Measurements from ENCODE around the gene ZFP36L2.

ZFP36L2 gene, protein sequence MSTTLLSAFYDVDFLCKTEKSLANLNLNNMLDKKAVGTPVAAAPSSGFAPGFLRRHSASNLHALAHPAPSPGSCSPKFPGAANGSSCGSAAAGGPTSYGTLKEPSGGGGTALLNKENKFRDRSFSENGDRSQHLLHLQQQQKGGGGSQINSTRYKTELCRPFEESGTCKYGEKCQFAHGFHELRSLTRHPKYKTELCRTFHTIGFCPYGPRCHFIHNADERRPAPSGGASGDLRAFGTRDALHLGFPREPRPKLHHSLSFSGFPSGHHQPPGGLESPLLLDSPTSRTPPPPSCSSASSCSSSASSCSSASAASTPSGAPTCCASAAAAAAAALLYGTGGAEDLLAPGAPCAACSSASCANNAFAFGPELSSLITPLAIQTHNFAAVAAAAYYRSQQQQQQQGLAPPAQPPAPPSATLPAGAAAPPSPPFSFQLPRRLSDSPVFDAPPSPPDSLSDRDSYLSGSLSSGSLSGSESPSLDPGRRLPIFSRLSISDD

DNA sequence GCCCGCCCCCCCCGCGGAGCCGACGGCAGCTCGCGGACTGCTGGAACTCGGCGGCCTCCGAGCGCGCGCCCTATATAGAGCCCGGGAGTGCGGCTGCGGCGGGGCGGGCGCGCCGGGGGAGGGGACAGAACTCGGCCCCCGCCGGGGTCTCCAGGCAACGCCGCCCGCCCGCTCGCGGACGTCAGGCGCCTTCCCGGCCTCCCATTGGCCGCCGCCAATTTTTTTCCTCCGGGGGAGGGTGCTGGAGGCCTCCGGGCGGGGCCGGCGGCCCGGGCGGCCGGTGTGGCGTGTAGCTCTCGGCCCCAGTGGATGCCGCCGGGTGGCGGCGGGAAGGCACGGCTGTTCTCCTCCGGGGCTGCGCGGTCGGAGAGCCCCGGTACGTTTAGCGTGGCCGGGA is at the start of gene ZFP36L2:
TSS of gene ZFP36L2 (minus strand) at position 49 of the 397 bp plus-strand sequence. CDS start 291 bp downstream, outside the sequence.
- peak; percentile 75 for DNase-seq

DNA sequence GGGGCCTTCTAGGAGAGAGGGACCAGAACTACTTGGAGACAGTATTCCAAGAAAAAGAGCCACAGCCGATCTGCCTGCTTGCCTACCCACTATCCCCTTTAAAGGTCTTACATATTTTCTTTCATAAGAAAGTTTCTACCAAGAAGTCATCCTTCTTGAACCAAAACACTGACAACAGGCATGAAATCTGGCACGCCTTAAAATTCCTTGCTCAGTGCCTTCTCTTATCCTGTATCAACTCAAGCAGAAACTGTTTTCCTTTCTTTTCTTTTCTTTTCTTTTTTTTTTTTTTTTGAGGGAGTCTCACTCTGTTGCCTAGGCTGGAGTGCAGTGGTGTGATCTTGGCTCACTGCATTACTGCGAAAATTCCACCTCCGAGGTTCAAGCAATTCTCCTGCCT is 48.3 kb upstream of the ZFP36L2 start:
- no peak for DNase-seq

DNA sequence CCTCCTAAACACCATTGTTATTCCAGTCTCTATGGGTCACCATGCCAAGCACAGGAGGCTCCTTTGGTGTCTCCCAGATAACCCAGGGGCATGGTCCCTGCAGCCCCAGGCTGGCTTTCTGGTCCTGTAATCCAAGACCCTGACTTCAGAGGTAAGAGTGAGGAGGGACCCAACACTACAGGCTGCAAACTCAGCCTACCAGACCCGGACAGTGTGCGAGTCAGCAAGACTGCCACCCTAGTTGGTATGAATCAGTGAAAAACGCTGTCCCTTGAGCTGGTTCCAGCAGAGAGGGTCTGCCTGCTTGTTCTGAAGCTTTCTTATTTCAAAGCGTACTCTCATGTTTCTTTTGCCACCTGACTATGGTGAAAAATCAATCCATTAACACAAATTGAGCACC is 47.6 kb upstream of the ZFP36L2 start:
- DNase-seq: no peak

DNA sequence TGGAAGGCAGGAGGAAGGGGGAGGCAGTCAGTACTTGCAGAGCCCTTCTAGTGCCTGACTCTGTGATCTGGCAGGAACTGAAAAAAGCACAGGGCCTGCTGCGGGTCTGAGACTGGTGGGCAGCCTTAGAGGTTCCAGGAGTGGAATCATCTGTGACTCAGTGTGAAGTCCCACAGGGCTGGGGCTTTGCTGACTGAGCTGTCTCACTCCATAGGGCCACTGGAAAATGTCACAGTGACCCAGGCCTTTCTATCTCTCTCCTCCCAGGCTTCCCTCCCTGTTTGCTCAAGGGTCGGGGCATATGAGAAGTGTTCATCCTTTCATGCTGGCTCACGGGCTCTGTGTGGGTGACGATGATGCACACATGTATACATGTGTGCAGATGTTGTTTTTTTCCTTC is 47.1 kb upstream of the ZFP36L2 start:
- DNase-seq: no peak

DNA sequence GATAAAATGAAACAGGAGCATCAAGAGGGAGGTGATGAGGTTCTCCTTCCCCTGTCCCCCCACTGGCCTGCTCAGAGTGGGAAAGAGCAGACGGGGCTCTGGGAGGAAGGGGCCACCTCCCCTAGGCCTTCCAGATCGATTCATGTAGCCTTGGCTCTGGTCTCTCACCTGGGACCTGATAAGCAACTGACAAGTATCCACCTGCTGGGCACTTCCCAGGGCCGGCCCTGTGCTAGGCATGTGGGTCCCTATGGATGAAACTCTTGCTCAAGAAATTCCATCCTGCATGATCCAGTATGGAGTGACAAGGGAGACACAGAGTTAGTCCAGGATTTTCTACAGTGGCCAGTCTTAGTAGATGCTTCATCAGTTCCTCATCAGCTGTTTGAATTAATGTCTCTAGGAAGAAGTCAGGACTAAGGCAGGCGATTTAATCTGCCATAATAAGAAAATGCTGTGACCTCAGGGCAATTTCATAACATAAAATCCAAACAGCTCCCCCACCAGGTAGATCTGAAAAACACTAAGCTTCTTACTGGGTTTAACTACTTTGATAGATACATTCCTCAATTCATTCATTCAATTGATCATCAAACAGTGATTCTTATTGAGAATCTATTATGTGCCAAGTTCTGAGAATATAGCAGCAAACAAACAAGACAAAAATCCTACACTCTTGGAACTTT is 44.7 kb upstream of the ZFP36L2 start:
- DNase-seq: no peak

DNA sequence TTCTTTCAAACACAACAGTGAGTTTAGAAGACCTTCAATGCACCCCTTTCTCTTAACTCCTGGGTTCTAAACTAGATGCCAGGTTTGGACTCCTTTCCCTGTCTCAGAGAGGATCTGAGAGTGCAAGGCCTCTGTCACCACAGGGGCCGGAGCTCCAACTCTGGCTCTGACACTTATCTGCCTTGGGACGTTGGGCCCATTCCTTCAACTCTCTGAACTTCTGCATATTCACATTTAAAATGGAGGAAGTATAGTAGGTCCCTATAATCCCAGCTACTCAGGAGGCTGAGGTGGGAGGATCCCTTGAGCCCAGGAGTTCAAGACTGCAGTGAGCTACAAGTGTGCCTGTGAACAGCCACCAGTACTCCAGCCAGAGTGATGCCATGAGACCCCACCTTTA is 44.1 kb upstream of the ZFP36L2 start:
- no peak for DNase-seq

DNA sequence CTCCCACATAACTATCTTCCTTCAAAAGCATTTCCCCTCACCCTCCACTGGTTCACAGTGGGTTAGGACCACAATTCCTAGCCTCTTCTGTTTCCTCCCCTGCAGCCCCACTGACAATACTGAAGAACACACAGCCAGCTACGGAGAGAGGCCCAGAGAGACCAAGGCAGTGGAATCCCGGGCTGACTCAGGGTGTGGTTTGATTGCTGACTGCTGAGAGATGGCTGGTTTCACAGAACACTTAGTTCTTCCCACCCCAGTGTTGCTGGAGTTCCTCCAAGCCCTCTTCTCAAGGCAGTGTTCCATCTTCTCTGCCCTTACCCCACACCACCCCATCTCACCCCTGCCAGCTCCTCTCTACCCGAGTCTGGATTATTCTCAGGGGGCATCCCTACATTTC is 43.3 kb upstream of the ZFP36L2 start:
- no peak for DNase-seq

DNA sequence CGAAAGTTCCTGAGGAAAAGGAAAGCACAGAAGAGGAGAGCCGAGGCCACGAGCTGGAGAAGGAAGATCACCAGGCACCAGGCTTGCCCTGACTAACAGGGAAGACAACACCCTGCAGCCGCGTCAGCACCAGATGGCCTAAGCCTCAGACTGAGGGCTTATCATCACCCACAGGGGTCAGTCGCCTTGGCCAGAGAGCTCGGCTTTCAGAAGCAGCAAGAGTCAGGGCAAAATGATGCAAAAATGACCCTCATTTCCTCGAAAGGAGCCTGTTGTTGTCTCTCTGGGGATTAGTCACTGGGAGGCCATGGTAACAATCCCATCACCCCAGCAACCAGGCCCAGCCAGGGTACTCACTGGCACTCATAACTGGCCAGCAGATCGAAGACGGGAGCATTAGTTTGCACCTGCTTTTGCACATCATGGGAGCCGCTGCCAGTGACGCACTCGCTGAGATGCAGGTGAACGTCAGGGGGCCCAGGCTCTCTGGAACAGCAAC is 42.7 kb upstream of the ZFP36L2 start:
- DNase-seq: peak; percentile 5

DNA sequence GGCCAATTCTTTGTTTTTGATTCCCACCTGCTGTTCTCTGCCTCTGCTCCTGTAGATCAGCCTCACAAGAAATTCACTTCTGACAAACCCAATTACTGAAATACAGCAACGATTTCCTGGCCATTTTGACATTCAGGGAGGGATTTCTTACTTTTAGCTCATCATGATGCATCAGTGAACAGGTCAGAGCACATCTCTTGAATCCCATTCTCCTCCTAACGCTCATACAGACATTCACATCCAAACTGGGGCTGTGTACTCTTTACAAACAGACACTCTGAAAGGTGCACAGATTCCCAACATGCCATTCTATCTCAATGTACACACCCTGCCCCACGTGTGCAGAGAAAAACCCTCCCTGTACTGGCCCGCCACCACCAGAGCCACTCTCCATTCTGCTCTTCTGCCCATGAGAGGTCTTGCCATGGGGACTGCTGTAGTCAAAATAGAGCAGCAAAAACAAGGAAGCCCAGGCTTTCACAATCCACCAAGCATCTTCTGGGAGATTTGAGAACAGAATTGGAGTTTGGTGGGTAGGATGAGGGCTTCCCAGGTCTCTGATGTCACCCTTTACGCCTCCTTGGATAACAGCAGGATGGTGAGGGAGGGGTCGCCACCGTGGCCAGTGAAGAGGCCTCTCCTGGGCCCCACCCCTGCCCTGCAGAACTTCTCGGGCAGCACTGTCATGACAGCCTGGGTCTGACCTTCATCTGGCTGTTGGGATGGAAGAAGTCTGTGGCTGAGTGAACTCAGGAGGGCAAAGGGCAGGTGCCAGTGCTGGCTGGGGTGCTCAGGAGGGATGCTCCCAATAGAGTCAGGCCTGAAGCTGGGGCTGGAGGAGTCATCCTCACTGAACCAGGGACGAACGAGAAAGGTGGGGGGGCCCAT is 41.9 kb upstream of the ZFP36L2 start:
- DNase-seq: no peak

DNA sequence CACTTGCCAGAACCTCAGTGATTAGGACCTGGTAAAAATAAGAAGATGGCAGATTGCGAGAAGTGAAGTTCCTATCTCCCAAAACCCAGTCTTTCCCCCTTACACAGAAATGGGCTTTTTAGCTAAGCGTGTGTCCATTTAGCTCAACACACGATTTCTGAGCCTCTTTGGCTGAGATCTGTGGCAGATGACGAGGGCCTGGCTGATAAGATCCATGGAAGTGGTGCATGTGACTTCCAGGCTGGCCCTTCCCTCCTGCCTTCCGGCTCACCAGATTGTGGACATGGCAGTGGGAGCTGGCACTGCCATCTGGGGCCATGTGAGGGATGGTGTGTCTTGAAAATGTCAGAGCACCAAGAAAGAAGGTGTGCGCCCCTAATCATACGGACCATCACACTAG is 41.0 kb upstream of the ZFP36L2 start:
- DNase-seq: no peak

DNA sequence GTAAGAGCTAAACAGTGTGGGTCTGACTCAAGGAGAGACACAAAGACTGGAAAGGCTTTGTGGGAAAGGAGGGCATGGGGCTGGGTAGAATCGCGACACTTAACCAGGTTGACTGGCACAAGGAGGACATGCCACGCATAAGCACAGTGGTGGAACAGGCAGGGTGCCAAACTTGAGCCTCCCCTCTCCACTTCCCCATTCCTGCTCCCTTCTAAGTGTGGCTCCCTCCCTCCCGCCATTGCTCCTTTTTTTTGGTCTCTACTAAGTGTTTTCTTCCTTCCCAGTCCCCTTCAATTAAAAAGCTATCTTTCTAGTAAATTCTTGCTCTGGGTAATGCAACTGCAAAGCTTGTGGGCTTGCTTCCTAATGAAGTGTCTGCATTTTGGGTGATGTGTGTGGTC is 40.3 kb upstream of the ZFP36L2 start:
- no peak for DNase-seq

DNA sequence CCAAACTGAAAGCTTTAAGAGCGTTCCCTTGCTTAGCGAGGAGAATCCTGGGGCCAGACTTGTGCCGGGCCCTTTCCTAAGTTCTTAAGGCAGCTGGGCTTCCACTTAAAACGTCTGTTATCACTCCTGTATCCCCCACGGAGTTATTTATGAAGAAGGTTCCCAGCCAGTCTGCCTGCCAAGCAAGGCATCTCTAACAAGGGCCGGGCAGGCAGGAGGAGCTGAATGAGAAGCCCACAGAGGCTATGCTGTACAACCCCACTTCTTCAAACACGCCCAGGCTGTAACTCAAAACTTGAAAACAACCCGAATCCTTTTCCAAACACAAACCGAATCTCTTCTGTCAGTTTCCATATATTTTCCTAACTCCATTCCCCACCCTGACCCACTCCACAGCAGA is 39.0 kb upstream of the ZFP36L2 start:
- no peak for DNase-seq

DNA sequence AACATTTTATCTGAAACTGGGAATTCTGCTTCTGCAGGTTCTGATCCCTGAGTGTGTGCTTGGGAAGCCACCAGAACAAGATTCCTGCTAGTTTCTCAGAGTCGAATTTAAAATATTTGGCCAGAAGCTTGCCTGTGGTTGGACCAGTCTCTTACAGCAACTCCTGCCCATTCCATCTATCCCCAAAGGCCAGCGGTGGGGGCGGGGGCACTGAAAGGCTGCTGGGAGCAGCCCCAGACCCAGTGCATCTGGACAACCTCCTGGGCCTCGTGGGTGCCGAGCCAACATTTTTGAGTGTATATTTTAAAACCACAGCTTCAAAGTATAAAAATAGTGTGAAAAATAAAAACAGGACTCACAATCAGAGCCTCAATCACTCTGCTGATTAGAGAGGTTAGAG is 38.6 kb upstream of the ZFP36L2 start:
- no peak for DNase-seq

DNA sequence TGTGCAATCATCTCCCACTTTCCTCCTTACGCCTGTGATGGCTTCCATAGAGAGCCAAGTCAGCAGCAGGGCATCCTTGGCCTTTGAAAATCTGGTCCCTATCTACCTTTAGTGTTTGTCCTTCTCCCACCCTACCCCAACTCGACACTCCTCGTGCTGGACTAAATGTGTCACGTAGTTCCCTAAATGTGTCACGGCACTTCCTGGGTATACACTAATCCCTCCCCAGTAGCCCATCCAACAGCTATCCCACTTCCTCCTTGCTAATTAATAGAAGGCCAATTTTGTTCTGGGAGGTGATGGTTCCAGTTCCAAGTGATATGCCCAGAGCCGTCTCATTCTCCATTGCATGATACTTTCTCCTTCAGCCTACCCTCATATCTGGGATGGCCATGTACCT is 36.5 kb upstream of the ZFP36L2 start:
- DNase-seq: no peak

DNA sequence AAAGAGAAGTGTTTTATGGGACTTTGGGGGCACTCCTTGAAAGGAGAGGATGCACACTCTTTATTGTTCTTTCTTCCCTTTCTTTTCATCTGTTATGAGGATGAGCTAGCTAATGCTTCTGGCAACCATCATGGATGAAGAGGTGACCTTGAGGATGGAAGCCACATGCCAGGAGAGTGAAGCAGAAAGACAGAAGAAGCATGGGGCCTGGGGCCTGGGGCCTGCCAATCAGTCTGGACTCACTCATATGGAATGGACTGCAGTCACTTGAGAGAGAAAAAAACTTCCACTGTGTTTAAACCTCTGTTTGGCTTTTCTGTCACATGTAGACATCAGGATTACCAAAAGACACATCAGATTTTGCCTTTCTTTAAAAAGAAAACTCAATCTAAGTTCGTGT is 35.8 kb upstream of the ZFP36L2 start:
- DNase-seq: no peak

DNA sequence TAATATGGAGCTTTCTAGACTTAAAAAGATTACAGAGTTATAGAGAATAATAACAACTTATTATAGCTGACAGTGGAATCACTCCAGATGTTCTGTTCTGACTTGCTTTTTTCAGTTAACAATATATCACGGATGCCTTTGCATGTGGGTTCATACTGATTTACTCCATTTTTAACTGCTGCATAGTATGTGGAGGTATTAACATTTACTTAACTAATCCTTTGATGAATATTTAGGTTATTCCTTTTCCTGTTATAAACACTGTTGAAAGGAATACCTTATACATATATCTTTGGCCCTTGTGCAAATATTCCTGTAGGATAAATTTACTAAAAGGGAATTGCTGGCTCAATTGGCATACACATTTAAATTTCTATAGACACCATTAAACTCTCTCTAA is 33.1 kb upstream of the ZFP36L2 start:
- DNase-seq: no peak

DNA sequence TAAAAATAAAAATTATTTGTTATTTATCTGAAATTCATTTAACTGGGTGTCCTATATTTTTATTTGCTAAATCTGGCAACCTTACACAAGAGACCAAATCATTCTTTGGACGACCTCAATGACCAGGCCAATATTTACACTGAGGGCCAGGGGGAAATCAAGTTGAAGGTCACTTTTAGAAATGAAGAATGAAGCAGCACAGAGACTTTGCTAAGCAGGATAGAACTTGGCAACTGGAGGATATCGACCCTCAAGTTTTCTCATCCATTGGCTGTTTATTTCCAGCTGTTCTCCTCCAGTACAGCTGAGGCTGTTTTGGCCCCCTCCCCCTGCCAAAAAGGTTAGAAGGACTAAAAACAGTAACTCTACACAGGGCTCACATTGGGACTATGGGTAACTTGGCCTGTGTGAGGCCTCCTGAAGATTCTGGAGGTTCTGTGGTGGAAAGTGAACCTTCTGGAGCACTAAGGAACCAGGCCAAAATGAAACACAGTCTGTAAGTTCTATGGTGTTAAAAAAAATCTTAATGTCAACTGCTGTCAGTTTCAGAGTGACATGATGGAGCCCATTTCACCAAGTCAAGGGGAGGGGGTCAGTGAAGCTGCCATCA is 32.2 kb upstream of the ZFP36L2 start:
- no peak for DNase-seq

DNA sequence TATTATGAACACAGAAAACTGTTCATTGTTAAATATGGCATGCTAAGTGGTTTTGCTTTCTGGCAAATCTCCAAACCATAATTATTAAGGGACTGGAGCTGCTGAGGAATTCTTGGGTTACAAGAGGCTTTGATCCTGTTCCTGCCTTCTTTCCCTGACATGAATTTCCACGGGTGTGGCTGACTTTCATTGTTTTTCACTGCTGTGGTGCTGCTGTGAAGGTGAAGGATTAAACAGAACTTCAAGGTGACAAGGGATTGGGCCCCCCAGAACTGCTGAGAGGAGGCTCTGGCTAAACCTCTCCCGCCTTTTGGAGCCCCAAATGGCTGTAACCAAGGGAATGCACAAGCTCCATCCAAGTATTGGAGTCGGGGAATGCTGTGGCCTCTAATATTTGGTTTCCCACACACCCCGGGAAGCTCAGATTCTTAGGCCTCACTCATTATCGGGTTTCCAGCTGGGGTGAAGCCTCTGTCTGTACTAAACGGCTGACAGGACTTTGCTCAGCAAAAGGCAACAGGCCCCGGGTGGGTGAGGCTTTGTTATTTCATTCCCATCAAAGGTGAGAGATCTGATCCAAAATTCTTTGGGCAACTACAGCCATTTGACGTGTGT is 29.0 kb upstream of the ZFP36L2 start:
- DNase-seq: peak; percentile 9

DNA sequence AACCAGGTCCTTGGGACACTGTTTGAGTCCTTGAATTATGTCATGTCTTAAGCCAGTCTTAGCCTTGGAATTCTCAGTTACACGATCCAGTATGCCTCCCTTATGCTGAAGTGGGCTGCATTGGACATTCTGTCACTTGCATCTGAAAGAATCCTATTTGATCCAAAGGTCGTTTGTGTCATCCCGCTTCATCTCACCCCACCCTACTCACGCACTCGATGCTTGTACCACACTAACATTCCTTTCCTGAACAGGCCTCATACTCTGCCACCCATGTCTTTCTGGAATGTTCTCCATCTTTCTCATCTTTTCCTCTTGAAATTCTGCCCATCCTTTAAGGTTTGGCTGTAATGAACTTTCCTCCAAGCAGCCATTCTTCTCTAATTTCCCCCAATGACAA is 27.9 kb upstream of the ZFP36L2 start:
- DNase-seq: no peak

DNA sequence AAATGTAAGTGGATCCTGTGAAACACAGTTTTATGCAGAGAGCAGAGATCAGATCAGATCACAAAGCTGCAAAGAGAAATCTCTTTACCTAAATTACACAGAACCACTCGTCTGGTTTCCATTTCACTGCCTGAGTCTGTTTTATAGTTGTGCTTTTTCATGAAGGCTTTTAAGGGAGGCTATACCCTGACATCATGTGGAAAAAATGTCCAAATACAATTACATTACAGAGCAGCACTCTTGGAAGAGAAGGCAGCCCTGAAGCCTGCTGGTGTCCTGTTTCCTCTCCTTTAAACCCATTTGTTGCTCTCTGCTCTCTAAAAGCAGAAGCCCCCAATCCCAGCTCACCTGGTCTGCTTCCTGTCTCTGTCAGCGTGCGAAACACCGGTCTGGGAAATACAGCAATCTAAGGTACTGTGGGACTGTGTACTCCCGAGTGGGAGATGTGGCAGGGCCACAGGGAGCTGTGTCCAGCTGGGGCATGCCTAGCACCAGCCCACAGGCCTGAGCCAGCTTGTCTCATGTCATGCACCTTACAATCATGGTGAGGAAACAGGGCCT is 24.8 kb upstream of the ZFP36L2 start:
- no peak for DNase-seq

DNA sequence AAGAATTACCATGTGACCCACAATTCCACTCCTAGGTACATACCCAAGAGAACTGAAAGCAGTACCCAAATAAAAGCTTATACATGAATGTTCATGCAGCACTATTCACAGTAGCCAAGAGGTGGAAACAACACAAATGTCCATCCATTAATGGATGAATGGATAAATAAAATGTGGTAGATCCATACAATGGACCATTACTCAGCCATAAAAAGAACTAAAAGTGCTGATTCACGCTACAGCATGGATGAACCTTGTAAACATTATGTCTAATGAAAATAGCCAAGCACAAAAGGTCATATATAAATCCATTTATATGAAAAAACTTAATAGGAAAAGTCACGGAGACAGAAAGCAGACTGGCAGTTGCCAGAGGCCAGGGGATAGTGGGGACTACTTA is 23.6 kb upstream of the ZFP36L2 start:
- DNase-seq: no peak

DNA sequence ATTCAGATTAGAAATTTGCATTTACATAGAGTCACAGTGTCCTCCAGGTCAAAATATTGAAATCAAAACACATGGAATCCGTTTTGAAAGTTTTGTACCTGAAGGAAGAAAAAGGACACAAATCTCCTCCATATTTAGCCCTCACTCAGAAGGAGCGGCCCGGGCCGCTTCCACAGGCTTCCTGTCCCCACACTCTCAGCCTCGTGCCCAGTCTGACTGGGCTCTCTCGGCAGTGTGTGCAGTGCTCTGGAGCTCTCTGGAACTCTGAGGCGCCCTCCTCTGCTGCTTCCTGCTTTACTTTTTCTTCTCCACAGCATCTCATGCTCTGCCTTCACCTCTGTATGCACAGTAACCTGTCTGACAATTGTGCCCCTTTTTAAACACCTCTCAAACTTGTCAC is 22.2 kb upstream of the ZFP36L2 start:
- DNase-seq: no peak
